GM21423 (cell line): ENCODE results near the gene YIF1B.

Experiments
- ATAC-seq: cut with Tn5 transposase; IDR thresholded peaks from one replicate; pipeline ENCODE4 v1.9.1; 2021; ENCODE audit warnings: mild to moderate bottlenecking, moderate library complexity; ENCODE audit not compliant: unreplicated experiment

Gene YIF1B

DNA sequence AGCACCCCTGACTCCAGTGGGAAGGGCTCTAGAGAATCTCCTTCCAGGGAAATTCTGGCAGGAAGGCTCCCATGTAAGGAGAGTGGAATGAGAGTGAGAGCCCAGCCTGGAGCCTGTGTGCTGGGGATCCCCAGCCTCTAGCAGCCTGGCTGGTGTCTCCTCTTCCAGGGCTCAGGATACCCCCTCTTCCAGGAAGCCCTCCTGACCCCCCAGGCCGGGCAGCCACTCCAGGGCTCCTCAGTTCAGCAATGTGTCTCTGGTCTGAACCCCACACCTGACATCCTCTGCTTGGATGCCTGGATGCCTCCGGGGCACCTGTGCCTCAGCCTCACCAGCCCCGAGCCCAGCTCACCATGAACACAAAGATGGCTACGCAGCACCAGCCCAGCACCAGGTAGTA, 8.7 kb downstream of the YIF1B start:
- ATAC-seq = no peak

DNA sequence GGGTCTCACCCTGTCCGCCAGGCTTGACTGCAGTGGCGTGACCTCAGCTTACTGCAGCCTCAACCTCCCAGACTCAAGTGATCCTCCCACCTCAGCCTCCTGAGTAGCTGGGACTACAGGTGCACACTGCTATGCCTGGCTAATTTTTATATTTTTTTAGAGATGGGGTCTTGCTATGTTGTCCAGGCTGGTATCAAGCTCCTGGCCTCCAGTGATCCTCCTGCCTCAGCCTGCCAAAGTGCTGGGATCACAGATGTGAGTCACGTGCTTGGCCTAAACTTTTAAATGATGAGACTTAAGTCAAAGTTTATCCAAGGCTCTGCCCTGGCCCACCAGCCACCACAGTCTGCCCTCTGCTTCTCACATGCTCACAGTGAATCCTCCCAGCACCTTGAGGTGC, 9.5 kb downstream of the YIF1B start:
- no peak for ATAC-seq

DNA sequence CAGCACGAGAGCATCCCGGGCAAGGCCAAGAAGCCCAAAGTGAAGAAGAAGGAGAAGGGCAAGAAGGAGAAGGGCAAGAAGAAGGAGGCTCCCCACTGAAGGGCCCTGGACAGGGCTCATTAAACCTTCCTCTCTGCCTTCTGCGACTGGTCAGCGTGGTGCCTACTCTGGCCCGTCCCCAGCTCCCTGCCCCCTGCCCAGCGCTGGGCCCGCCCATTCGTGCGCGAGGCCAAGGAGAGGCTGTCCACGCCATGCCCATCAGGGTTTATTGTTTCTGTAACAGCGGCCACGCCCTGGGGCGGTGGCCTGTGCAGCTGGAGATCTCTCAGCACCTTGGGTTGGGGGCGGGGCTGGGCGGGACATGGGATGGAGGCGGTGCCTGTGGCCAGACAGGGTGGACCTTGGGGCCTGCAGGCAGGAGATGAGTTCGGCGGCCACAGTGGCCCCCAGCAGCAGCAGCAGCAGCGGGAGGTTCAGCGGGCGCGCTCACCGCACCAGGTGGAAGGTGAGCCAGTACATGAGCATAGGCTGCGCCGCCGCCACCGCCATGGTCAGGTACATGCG, 10.8 kb downstream of the YIF1B start:
- no peak for ATAC-seq

GRCh38 chr19:38304352-38304865, 11.3 kb downstream of the YIF1B start:
- ATAC-seq = no peak

DNA sequence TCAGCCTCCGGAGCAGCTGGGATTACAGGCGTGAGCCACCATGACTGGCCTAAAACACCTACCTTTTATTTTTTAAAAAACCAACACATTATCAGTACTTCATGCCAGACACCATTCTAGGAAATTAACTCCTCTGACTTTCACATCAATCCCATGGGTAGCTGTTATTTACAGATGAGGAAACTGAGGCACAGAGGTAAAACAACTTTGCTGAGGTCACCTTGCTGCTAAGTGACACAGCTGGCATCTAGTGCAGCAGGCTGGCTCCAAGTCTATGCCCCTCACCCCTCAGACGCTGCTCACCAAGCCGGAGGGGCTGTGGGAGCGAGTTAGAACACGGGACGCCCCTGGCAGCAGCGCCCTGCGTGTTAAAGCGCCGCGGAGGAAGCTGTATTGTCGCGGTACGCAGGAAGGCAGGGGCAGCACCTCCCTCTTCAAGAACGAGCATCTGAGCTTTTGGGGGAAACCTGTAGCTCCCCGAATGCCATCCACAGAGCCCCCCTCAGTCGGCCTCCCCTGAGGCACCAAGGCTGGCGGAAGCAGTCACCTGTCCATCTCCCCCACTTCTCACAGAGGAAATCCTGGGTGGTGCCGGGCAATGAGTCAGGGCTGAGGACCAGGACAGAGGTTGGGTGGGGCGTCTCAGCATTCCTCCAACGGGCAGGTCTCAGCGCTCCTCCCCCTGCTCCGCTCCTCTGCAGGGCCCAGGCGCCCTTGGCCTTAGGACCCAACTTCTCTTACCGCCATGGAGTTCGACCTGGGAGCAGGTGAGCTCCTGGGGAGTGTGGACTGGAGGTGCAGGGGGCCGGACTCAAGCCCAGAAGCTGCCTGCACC, 12.0 kb downstream of the YIF1B start, which contains the start of gene C19orf33:
Gene C19orf33, plus strand, starts transcription at position 735 of the 835 bp plus-strand sequence. Its CDS starts 11 bp downstream, at position 746.
- no peak for ATAC-seq

- no peak for ATAC-seq
Measured at GRCh38 chr19:38298821-38299680, 16.7 kb downstream of the YIF1B start.

DNA sequence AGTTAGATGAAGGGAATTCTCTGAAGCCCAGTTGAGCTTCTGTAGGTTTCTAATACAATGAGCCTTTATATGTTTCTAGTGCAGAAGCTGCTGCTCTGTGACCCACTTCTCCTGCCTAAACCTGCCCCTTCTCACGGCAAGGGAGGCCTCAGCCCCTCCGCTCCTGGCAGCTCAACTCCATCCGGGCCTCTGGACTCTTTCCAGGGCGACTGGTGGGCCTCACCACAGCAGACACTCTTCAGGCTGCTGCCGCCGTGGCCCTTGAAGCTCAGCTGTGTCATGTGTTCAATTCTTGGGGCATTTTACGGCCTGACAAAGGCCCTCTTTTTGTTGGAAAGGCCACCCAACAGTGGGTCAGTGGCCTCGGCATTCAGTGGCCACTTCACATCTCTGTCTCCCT, 21.7 kb downstream of the YIF1B start:
- ATAC-seq = no peak

DNA sequence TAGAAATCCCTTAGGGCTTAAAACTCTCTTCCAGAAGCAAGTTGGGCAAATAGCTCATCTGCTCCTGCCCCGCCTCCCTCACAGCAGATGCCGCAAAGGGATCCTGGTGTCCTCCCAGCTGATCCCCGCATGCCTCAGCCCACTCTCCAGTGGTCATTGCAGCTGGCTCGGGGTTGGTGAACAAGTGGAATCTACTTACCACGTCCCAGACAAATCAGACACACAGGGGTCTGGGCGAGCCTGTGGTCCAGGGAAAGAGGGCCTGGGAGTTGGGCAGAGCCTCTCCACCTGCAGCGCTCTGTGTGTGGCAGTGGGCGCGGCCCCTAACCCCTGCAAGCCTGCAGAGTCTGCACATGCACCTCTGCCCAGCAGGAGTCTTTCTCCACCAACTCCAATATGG, 22.5 kb downstream of the YIF1B start:
- no peak for ATAC-seq

- no peak for ATAC-seq
Measured at GRCh38 chr19:38291855-38292254, 23.9 kb downstream of the YIF1B start.

GRCh38 chr19:38290631-38291147, 25.1 kb downstream of the YIF1B start:
- ATAC-seq = no peak

DNA sequence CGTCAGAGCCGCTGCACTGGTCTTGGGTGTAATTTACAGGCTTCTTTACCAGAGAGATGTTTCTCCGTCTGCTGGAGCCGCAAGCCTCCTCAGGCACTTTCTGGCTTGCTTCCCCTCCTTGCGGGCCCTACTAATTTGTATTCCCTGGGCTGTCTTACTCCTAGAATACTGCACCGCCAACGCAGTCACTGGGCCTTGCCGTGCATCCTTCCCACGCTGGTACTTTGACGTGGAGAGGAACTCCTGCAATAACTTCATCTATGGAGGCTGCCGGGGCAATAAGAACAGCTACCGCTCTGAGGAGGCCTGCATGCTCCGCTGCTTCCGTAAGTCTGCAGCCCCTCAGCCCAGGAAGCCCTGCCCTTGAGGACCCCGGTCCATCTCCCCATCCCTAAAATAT, 25.8 kb downstream of the YIF1B start:
- no peak for ATAC-seq

DNA sequence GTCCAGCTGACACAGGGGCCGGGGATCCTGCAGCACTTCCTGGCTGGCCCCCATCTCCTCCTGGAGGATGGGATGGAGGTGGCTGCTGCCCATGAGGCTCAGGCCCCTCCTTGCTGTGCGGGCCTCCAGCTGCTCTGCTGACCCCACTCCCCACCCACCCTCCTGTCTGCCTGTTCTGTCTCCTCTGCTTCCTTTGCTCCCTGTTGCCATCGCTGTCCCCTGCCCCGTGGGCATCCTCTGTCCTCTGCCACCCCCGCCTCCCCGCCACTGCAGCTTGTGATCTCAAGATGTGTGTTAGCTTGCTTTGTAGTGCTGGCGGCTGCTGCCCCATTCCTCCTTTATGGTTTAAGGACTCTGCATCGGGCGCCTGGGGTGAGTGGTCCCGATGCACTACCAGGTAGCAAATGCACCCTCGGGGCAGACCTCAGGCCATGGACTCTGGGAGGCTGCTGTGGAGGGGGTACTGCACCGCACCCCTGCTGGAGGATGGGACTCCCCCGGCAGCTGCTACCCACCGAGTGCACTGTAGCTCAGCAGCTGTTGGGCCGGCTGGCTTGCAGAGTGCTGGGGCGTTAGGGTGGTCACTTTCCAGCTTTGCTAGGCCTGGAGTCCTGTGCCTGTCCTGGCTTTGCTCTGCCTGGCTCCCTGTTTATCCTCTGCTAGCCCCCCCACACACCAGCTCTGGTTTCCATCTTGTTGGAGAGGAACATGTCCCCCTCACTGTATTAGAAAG, 27.5 kb downstream of the YIF1B start:
- ATAC-seq = no peak

DNA sequence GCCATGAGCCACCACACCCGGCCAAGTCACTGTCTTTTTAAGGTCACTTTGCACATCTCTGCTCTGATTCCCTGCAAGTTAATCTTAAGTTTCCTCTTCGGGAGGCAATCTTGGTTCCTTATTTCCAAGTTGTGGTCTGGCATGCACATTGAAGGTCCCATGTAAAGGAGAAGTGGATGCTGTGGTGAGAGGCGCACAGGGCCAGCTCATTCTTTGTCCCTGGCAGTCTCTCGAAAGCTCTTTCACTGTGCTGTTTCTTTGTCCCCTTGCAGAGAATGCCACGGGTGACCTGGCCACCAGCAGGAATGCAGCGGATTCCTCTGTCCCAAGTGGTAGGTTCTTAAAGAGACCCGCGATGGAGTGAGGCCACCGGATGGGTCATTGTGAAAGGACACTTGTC, 28.1 kb downstream of the YIF1B start:
- no peak for ATAC-seq

DNA sequence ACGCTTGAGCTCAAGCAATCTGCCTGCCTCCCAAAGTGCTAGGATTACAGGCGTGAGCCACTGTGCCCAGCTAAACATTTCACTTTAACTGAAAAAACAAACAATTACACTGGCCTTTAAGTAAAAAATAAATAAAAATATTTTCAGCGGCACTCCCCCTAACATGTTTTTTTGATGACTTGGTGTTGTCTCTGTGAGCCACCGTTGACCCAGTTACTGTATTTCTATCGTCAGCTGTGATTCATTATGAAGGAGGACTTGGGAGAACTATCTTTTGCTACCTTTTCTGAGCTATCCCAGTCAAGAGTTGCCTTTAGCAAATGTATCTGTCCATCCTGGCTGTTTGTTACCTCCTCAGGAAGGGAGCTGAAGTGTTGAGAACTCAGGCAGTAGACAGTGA, 30.2 kb downstream of the YIF1B start:
- ATAC-seq = no peak

- ATAC-seq = no peak
Measured at GRCh38 chr19:38284422-38284821, 31.3 kb downstream of the YIF1B start.

DNA sequence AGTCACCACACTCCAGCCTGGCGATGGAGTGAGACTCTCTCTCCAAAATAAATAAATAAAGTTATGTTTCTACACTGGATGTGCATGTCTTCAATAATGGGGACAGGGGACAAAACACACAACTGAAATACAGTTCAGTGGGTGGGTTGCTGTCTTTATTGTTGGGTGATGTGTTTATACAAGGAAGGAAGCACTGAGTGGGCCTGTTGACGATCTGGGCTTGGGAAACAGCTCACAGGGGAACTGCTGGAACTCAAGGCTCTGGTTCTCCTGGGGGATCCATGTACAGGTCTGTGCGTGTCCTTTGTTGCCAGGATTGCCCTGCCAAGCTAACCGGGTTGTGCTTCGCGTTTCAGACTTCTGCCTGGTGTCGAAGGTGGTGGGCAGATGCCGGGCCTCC, 32.5 kb downstream of the YIF1B start:
- ATAC-seq = no peak

DNA sequence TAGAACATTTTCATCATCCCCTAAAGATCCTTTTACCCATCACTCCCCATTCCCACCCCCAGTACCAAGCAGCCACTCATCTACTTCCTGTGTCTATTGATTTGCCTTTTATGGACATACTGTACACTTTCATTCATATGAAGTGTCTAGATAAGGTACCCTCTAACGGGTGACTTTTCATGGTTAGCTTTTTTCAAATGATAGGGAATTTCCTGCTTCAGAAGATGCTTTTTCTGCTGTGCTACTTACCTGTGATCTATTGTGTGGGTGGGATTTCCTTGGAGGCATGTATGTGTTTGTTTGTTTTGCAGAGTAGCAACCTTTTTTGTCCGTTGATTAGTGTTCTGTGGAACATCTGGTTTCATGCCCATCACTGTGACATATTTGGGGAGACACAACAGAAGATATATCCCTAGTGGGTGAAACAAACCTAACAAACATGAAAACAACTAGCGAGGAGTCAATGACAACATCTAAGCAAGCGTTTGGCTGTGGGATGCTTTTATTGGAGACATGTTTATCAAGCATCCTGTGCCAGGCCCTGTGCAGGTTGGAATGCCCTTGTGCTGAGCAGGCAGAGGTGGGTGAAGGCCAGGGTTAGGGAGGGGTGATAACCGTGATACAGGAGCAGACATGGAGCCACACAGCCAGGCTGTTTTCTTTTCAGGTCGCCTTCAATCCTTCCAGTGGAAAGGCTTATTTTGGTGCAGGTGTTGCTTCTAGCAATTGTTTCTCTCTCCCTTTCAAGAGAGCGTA, 33.8 kb downstream of the YIF1B start:
- no peak for ATAC-seq

- ATAC-seq = no peak
Measured at GRCh38 chr19:38280030-38280921, 35.5 kb downstream of the YIF1B start.

GRCh38 chr19:38278751-38279150, 37.0 kb downstream of the YIF1B start:
- ATAC-seq = no peak
